CD4-positive, alpha-beta memory T cell (primary cell): ENCODE results near the gene AKR1D1. TPM values are rescaled to one million over a fixed set of nuclear protein-coding genes. Genes with fewer than 3 reads are reported as not detected.

Experiments used
- CTCF ChIA-PET: fragments of 350-600 bp; sonication (Branson Sonifier 250); formaldehyde crosslinking; loops from one replicate; lab custom pipeline; 2021; ENCODE audit warnings: inconsistent platforms; ENCODE audit not compliant: partially characterized antibody; lab: Charles Lee
- POLR2A ChIA-PET: fragments of 350-600 bp; sonication (Branson Sonifier 250); formaldehyde crosslinking; loops from one replicate; lab custom pipeline; 2021; ENCODE audit not compliant: partially characterized antibody; lab: Charles Lee
- DNase-seq, 5 donors: peaks; one replicate each; pipeline versions ENCODE4 v3.0.0 to v3.0.0-alpha.2; 2020 to 2022; ENCODE audit warnings: mixed read lengths in 1 of 5
- H3K27ac ChIP-seq: one replicate; pipeline ENCODE4 v1.7.0; 2013; ENCODE audit warnings: low read depth, low read length
- H3K27me3 ChIP-seq: 2 replicates; pipeline ENCODE4 v1.7.0; 2013; ENCODE audit warnings: mild to moderate bottlenecking, low read length, moderate library complexity; ENCODE audit not compliant: insufficient read depth
- H3K36me3 ChIP-seq: 2 replicates; pipeline ENCODE4 v1.7.0; 2013; ENCODE audit warnings: mild to moderate bottlenecking, low read length, moderate library complexity; ENCODE audit not compliant: insufficient read depth
- H3K4me1 ChIP-seq: 2 replicates; pipeline ENCODE4 v1.7.0; 2013; ENCODE audit warnings: mild to moderate bottlenecking, low read length, moderate library complexity; ENCODE audit not compliant: insufficient read depth
- H3K4me3 ChIP-seq, 2 donors: one replicate each; pipeline ENCODE4 v1.7.0; 2013; ENCODE audit warnings: low read length in 2 of 2, mild to moderate bottlenecking in 1 of 2
- H3K9me3 ChIP-seq, 2 donors: one replicate each; pipeline ENCODE4 v1.7.0; 2013; ENCODE audit warnings: low read length in 2 of 2, control low read depth in 1 of 2; ENCODE audit not compliant: control insufficient read depth in 1 of 2
- H3K27ac Mint-ChIP-seq, 7 donors: one replicate each; pipeline ENCODE4 v1.8.0; 2020 to 2021; ENCODE audit warnings: mixed read lengths in 7 of 7, mild to moderate bottlenecking in 6 of 7, inconsistent platforms in 3 of 7, moderate library complexity in 3 of 7
- H3K27me3 Mint-ChIP-seq, 2 donors: one replicate each; pipeline ENCODE4 v1.8.0; 2020 to 2021; ENCODE audit warnings: mixed read lengths in 2 of 2
- H3K36me3 Mint-ChIP-seq, 2 donors: one replicate each; pipeline ENCODE4 v1.8.0; 2020 to 2021; ENCODE audit warnings: mixed read lengths in 2 of 2, inconsistent platforms in 1 of 2, mild to moderate bottlenecking in 1 of 2
- H3K4me1 Mint-ChIP-seq, 4 donors: one replicate each; pipeline ENCODE4 v1.8.0; 2020 to 2021; ENCODE audit warnings: mixed read lengths in 4 of 4, mild to moderate bottlenecking in 1 of 4
- H3K4me3 Mint-ChIP-seq, 8 donors: one replicate each; pipeline ENCODE4 v1.8.0; 2020 to 2021; ENCODE audit warnings: mixed read lengths in 8 of 8, mild to moderate bottlenecking in 7 of 8, moderate library complexity in 6 of 8, inconsistent platforms in 3 of 8
- H3K9me3 Mint-ChIP-seq, 8 donors: one replicate each; pipeline ENCODE4 v1.8.0; 2020 to 2021; ENCODE audit warnings: mixed read lengths in 8 of 8, mild to moderate bottlenecking in 5 of 8, inconsistent platforms in 3 of 8, moderate library complexity in 1 of 8
- intact Hi-C: fragments of 100-400 bp; cut with micrococcal nuclease; formaldehyde crosslinking; loops from one replicate; pipeline ENCODE4 v1.15.1; 2023
- polyA plus RNA-seq, 2 donors: library from polyadenylated mRNA; unstranded; fragments of 300-500 nt; fragmentation: Illumina TruSeq; gene quantifications; one replicate each; pipeline ENCODE4 v1.2.3, GENCODE V29; 2021
- total RNA-seq, 2 experiments: library from RNA; stranded (reverse); gene quantifications; one replicate each; pipeline ENCODE4 v1.2.3, GENCODE V29; 2021

AKR1D1 gene
- total and polyA plus RNA-seq, 4 experiments from 2014 or later, result not detected

DNA sequence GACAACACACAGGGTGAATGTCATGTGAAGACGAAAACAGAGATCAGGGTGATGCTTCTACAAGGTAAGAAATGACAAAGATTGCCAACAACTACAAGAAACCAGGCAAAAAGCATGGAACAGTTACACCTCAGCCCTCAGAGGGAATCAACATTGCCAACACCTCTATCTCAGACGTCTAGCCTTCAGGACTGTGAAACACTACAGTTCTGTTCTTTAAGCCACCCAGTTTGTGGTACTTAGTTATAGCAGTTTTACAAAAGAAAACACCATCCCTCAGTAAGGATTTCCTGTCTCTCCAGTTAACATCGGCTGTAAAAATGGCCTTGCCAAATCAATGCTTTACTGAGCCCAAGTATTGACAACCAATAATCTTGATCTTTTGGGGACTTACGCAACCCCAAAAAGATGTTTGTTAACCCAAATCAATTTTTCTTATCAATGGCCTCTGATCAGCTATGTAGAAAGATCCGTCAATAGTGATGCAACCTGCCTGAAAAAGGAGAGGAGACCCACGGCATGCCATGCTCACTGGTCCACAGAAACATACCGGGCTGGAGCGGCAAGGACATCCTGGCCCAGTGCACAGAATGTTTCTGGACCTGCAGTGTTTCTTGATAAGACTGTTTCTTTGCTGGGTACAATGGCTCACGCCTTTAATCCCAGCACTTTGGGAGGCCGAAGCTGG, 44.0 kb downstream of the AKR1D1 start:
- H3K9me3 ChIP-seq, result no peaks in the 10 kb centered on the region
- Mint-ChIP-seq H3K4me3 (no peak overlapping the region), H3K9me3 (peaks cover 0 to 1% (median 0%) of the 10 kb centered on the region in 8 donors), H3K27ac (no peak overlapping the region), H3K36me3 (no peaks in the 10 kb centered on the region), H3K27me3 (peaks cover 4% of the 10 kb centered on the region in 2 donors), H3K4me1 (no peaks in the 10 kb centered on the region)
- no peaks in the 10 kb centered on the region for H3K27me3 ChIP-seq
- intact Hi-C loops, result no loop called here
- H3K36me3 ChIP-seq, result no peaks in the 10 kb centered on the region
- CTCF ChIA-PET, result no interaction called here
- DNase-seq, result no peak
- POLR2A ChIA-PET, result no interaction called here
- no peaks in the 10 kb centered on the region for H3K4me1 ChIP-seq
- no peak overlapping the region for H3K27ac ChIP-seq
- no peak overlapping the region for H3K4me3 ChIP-seq

DNA sequence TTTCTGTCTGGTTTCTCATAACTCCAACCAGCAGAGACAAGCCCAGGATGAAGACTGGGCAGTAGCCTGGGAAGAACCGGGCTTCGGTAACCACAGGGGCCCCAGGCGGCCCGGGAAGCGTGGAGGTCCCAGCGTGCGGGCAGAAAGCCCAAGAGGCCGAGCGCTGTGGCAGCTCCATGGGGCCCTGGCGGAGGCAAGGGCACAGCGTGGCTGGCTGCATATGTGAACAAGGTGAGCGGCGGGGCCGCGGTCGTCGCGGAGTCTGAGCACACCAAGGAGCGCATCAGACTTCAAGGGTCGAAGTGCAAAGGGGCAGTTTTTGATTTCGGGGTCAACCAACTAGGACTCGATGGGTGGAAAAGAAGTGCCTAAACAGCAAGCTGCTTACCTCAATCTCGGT, 45.9 kb downstream of the AKR1D1 start:
- H3K4me1 Mint-ChIP-seq, result no peaks in the 10 kb centered on the region
- intact Hi-C loops, result no loop called here
- no peaks in the 10 kb centered on the region for H3K36me3 Mint-ChIP-seq
- POLR2A ChIA-PET, result no interaction called here
- Histone ChIP-seq H3K4me1 (no peaks in the 10 kb centered on the region), H3K27ac (no peak overlapping the region), H3K9me3 (no peaks in the 10 kb centered on the region), H3K27me3 (no peaks in the 10 kb centered on the region), H3K4me3 (no peak overlapping the region), H3K36me3 (no peaks in the 10 kb centered on the region)
- H3K27me3 Mint-ChIP-seq, result peaks cover 1 to 3% of the 10 kb centered on the region in 2 donors
- H3K27ac Mint-ChIP-seq, result no peak overlapping the region
- CTCF ChIA-PET, result no interaction called here
- H3K4me3 Mint-ChIP-seq, result no peak overlapping the region
- DNase-seq, result peak in 1 of 5 donors; percentile 28
- H3K9me3 Mint-ChIP-seq, result peaks cover 0 to 1% (median 0%) of the 10 kb centered on the region in 8 donors

DNA sequence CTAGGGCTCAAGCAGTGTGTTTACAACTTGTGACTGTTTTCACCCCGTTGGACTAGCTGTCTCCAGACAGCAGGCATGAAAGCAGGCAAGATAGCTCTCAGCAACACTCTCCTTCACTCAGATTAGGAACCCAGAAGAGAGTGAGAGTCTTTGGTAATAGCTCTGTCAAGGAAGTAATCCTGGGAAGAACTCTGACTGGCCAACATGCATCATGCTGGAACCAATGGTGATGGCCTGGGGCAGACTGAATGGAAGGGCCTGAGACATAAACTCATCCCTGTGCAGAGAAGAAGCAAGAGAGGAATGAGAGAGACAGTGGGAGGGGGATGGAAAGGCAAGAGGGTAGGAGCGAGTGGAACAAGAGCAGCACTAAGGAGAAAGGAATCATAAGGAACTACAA, 48.9 kb downstream of the AKR1D1 start:
- Mint-ChIP-seq H3K27ac (no peak overlapping the region), H3K27me3 (peaks cover 0 to 3% of the 10 kb centered on the region in 2 donors), H3K4me3 (no peak overlapping the region), H3K36me3 (no peaks in the 10 kb centered on the region), H3K9me3 (peaks cover 0 to 2% (median 0%) of the 10 kb centered on the region in 8 donors), H3K4me1 (no peaks in the 10 kb centered on the region)
- Histone ChIP-seq H3K4me1 (no peaks in the 10 kb centered on the region), H3K36me3 (no peaks in the 10 kb centered on the region), H3K27ac (no peak overlapping the region), H3K9me3 (no peaks in the 10 kb centered on the region), H3K4me3 (no peak overlapping the region), H3K27me3 (no peaks in the 10 kb centered on the region)
- no peak for DNase-seq
- intact Hi-C loops, result no loop called here
- ChIA-PET POLR2A (no interaction called here), CTCF (no interaction called here)

DNA sequence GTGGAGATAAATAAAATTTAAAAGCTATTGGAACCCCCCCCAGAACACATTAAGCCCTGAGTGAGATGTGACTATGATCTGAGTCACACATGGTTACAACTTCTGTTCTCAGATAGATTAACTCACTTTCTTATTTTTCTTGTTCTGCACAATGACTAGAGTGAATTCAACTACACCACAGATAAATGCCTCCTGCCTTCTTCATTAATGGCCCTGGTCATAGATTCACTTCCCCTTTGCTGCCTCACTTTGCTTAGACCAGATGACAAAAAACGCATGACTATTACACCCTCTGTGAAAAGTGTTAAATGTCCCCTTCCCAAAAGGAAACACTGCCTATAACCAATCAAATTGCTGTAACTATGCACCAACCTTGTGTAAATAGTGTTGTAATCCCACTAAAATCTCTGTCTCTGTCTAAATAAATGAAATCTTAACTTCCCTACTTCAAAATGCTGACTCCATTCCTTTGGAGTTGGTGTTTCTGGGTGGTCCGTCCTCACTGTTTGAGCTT, 49.4 kb downstream of the AKR1D1 start:
- Mint-ChIP-seq H3K27me3 (peaks cover 0 to 3% of the 10 kb centered on the region in 2 donors), H3K4me3 (no peak overlapping the region), H3K36me3 (no peaks in the 10 kb centered on the region), H3K9me3 (peaks cover 0 to 4% (median 0%) of the 10 kb centered on the region in 8 donors), H3K27ac (no peak overlapping the region), H3K4me1 (no peaks in the 10 kb centered on the region)
- H3K27ac ChIP-seq, result no peak overlapping the region
- no peaks in the 10 kb centered on the region for H3K9me3 ChIP-seq
- DNase-seq, result no peak
- ChIA-PET CTCF (no interaction called here), POLR2A (no interaction called here)
- H3K36me3 ChIP-seq, result no peaks in the 10 kb centered on the region
- no peak overlapping the region for H3K4me3 ChIP-seq
- no peaks in the 10 kb centered on the region for H3K4me1 ChIP-seq
- intact Hi-C loops, result no loop called here
- H3K27me3 ChIP-seq, result no peaks in the 10 kb centered on the region

DNA sequence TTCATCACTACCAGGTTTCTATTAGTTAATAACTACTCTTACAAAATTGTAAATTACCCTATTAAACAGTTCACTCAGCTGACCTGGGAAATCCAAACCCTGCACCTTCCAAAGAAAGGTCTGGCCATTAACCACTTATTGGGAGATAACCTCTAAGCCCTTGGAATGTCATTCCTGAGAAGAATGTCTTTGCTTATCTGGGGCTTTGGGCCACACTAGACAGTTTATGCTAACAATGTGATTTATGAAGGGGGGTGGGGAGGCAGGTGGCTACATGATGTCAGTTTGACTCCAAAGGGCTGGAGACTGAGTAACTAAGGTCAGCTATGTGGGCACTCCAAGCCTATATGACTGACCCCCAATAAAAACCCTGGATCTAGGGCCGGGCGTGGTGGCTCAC, 50.7 kb downstream of the AKR1D1 start:
- H3K27me3 ChIP-seq, result no peaks in the 10 kb centered on the region
- Mint-ChIP-seq H3K4me3 (no peak overlapping the region), H3K9me3 (peaks cover 0 to 4% (median 0%) of the 10 kb centered on the region in 8 donors), H3K36me3 (no peaks in the 10 kb centered on the region), H3K27ac (no peak overlapping the region), H3K27me3 (peaks cover 0 to 3% of the 10 kb centered on the region in 2 donors), H3K4me1 (no peaks in the 10 kb centered on the region)
- DNase-seq, result no peak
- H3K9me3 ChIP-seq, result no peaks in the 10 kb centered on the region
- ChIA-PET POLR2A (no interaction called here), CTCF (no interaction called here)
- H3K4me1 ChIP-seq, result no peaks in the 10 kb centered on the region
- H3K4me3 ChIP-seq, result no peak overlapping the region
- intact Hi-C loops, result no loop called here
- H3K27ac ChIP-seq, result no peak overlapping the region
- no peaks in the 10 kb centered on the region for H3K36me3 ChIP-seq

DNA sequence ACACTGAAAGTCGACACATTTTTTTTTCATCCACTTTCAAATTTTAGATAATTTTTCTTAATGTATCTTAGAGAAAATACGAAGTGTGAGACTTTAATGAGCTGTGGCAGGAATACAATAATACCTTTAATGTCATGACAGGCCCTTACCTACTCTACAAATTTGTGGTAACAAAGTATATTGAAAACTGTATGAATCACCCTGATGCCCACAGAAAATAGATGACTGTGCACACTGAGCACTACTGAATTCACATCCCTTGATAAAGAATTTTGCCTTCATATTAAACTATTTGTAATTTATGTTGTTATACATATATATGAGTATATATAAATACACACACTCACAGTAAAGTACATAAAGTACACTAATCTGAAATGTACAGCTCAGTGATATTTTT, 51.7 kb downstream of the AKR1D1 start:
- H3K27me3 ChIP-seq, result no peaks in the 10 kb centered on the region

DNA sequence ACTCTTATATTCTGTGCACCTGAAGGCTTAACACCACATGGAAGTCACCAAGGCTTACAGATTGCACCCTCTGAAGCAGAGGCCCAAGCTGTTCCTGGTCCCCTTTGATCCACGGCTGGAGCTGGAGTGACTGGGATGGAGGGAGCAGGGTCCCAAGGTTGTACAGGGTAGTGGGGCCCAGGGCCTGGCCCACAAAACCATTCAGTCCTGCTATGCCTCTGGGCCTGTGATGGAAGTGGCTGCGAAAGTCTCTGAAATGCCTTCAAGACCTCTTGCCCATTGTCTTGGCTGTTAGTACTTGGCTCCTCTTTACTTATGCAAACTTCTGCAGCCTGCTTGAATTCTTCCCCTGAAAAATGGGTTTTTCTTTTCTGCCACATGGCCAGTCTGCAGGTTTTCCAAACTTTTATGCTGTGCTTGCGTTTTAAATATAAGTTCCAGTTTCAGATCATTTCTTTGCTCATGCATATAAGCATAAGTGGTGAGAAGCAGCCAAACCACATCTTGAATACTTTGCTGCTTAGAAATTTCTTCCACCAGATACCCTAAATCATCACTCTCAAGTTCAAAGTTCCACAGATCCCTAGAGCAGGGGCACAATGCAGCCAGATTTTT, 53.4 kb downstream of the AKR1D1 start:
- H3K9me3 ChIP-seq, result no peaks in the 10 kb centered on the region
- H3K4me3 ChIP-seq, result no peak overlapping the region
- H3K4me1 ChIP-seq, result no peaks in the 10 kb centered on the region
- ChIA-PET POLR2A (no interaction called here), CTCF (no interaction called here)
- Mint-ChIP-seq H3K36me3 (no peaks in the 10 kb centered on the region), H3K4me1 (no peaks in the 10 kb centered on the region), H3K27ac (no peak overlapping the region), H3K4me3 (no peak overlapping the region), H3K9me3 (peaks cover 0 to 8% (median 0%) of the 10 kb centered on the region in 8 donors), H3K27me3 (peaks cover 2 to 3% of the 10 kb centered on the region in 2 donors)
- intact Hi-C loops, result no loop called here
- no peaks in the 10 kb centered on the region for H3K36me3 ChIP-seq
- no peak for DNase-seq
- no peaks in the 10 kb centered on the region for H3K27me3 ChIP-seq
- no peak overlapping the region for H3K27ac ChIP-seq

More for the DNA sequence above, 51.7 kb downstream of the AKR1D1 start:
- Histone ChIP-seq H3K36me3 (no peaks in the 10 kb centered on the region), H3K4me1 (no peaks in the 10 kb centered on the region), H3K4me3 (no peak overlapping the region), H3K9me3 (no peaks in the 10 kb centered on the region), H3K27ac (no peak overlapping the region)
- no peak overlapping the region for H3K27ac Mint-ChIP-seq
- ChIA-PET POLR2A (no interaction called here), CTCF (no interaction called here)
- H3K36me3 Mint-ChIP-seq, result no peaks in the 10 kb centered on the region
- H3K4me1 Mint-ChIP-seq, result no peaks in the 10 kb centered on the region
- no peak overlapping the region for H3K4me3 Mint-ChIP-seq
- no peak for DNase-seq
- peaks cover 2 to 3% of the 10 kb centered on the region in 2 donors for H3K27me3 Mint-ChIP-seq
- intact Hi-C loops, result no loop called here
- H3K9me3 Mint-ChIP-seq, result peaks cover 0 to 8% (median 0%) of the 10 kb centered on the region in 8 donors
